Endothelial cell of umbilical vein (primary cell): ENCODE measurements around the gene CCDC170. TPM values are rescaled to one million over a fixed set of nuclear protein-coding genes. Genes with fewer than 3 reads are reported as not detected.

ENCODE experiments used
- BruUV-seq: library from RNA; stranded (reverse); fragments of 400-500 nt; replicated peaks from 2 replicates; lab custom pipeline; 2021; lab: Mats Ljungman, UMichigan
- CTCF ChIA-PET: fragments of 300-600, 350-600 bp; sonication (Branson Sonifier 250); formaldehyde crosslinking; loops from one replicate; lab custom pipeline; 2021; ENCODE audit warnings: antibody characterized with exemption, inconsistent platforms; lab: Charles Lee
- POLR2A ChIA-PET: fragments of 300-600, 350-600 bp; sonication (Branson Sonifier 250); formaldehyde crosslinking; loops from one replicate; lab custom pipeline; 2021; ENCODE audit warnings: antibody characterized with exemption, inconsistent platforms; lab: Charles Lee
- DNase-seq: peaks from one replicate; pipeline ENCODE4 v3.0.0-alpha.2; 2011; ENCODE audit warnings: low read depth, low spot score
- FAIRE-seq: peaks from 2 replicates; lab custom pipeline; 2011; peaks lifted over from hg19 to GRCh38; lab: Jason Lieb, UNC
- H2AFZ ChIP-seq: 2 replicates; pipeline ENCODE4 v1.6.0; 2012; ENCODE audit warnings: low read depth, low read length, control low read depth, inconsistent platforms
- H3K27ac ChIP-seq: 2 replicates; pipeline ENCODE4 v1.5.1; 2011; ENCODE audit warnings: low read depth, mild to moderate bottlenecking, control low read depth, low read length, moderate library complexity; ENCODE audit not compliant: insufficient read depth
- H3K27me3 ChIP-seq, 2 experiments: 2 replicates each; pipeline versions ENCODE4 v1.6.0 to v1.6.1; 2011; ENCODE audit warnings: low read length in 2 of 2, mixed read lengths in 1 of 2; ENCODE audit not compliant: control insufficient read depth in 2 of 2, insufficient read depth in 2 of 2
- H3K36me3 ChIP-seq, 2 experiments: 2 replicates in 1 of 2; 3 replicates in 1 of 2; pipeline ENCODE4 v1.5.1; 2011; ENCODE audit warnings: low read length in 2 of 2, mild to moderate bottlenecking in 1 of 2, moderate library complexity in 1 of 2; ENCODE audit not compliant: control insufficient read depth in 2 of 2, insufficient read depth in 2 of 2; ENCODE audit errors: extremely low read depth in 1 of 2
- H3K4me1 ChIP-seq: 3 replicates; pipeline ENCODE4 v1.5.1; 2011; ENCODE audit warnings: mild to moderate bottlenecking, low read length; ENCODE audit not compliant: control insufficient read depth, insufficient read depth; ENCODE audit errors: extremely low read depth
- H3K4me2 ChIP-seq: 2 replicates; pipeline ENCODE4 v1.6.1; 2011; ENCODE audit warnings: low read length, control low read depth, mixed read lengths; ENCODE audit not compliant: insufficient read depth
- H3K4me3 ChIP-seq, 3 experiments: fragments of 200-600 bp in 1 of 3; sonication (generic), shearing (Covaris generic) in 1 of 3; replicated peaks in 1 of 3; 2 replicates each; pipeline ENCODE4 v1.5.1; 2011 to 2016; ENCODE audit warnings: control low read depth in 3 of 3, low read length in 3 of 3, mild to moderate bottlenecking in 2 of 3, inconsistent platforms in 1 of 3, low read depth in 1 of 3, moderate library complexity in 1 of 3; ENCODE audit not compliant: insufficient read depth in 1 of 3
- H3K79me2 ChIP-seq: 2 replicates; pipeline ENCODE4 v1.6.0; 2012; ENCODE audit warnings: low read length, inconsistent platforms; ENCODE audit not compliant: control insufficient read depth, insufficient read depth
- H3K9ac ChIP-seq: replicated peaks from 2 replicates; pipeline ENCODE3; 2011; ENCODE audit warnings: low read length, control low read depth; ENCODE audit not compliant: insufficient read depth; ENCODE audit errors: extremely low read depth
- H3K9me1 ChIP-seq: replicated peaks from 3 replicates; pipeline ENCODE4 v1.6.0; 2011; ENCODE audit warnings: mild to moderate bottlenecking, low read length; ENCODE audit not compliant: control insufficient read depth, insufficient read depth; ENCODE audit errors: extremely low read depth
- H3K9me3 ChIP-seq: replicated peaks from 2 replicates; pipeline ENCODE4 v1.5.1; 2012; ENCODE audit warnings: low read length, inconsistent platforms; ENCODE audit not compliant: control insufficient read depth, insufficient read depth
- H4K20me1 ChIP-seq: replicated peaks from 2 replicates; pipeline ENCODE3; 2011; ENCODE audit warnings: mild to moderate bottlenecking, low read length; ENCODE audit not compliant: control insufficient read depth, insufficient read depth; ENCODE audit errors: extremely low read depth
- EZH2 ChIP-seq: IDR thresholded peaks from 2 replicates; pipeline ENCODE4 v1.6.1; 2012; ENCODE audit warnings: borderline replicate concordance, low read depth, mild to moderate bottlenecking, moderate library complexity, low read length, inconsistent platforms; ENCODE audit not compliant: severe bottlenecking
- FOS ChIP-seq: IDR thresholded peaks from 2 replicates; pipeline ENCODE4 v1.6.1; 2011; ENCODE audit warnings: mild to moderate bottlenecking, low read length, moderate library complexity, borderline replicate concordance; ENCODE audit not compliant: insufficient read depth
- GATA2 ChIP-seq: IDR thresholded peaks from 2 replicates; pipeline ENCODE4 v1.7.0; 2011; ENCODE audit warnings: low read depth, mild to moderate bottlenecking, moderate library complexity, mixed read lengths, low read length; ENCODE audit not compliant: insufficient read length, insufficient read depth
- JUN ChIP-seq: IDR thresholded peaks from 2 replicates; pipeline ENCODE4 v1.6.1; 2011; ENCODE audit warnings: borderline replicate concordance, low read depth; ENCODE audit not compliant: insufficient read length, insufficient read depth
- POLR2A ChIP-seq: IDR thresholded peaks from 2 replicates; pipeline ENCODE4 v1.6.1; 2012; ENCODE audit warnings: low read depth, mild to moderate bottlenecking, control low read depth, low read length
- POLR2AphosphoS5 ChIP-seq: IDR thresholded peaks from 2 replicates; pipeline ENCODE4 v1.6.1; 2012; ENCODE audit warnings: low read depth, mild to moderate bottlenecking, control low read depth, low read length, moderate library complexity; ENCODE audit not compliant: insufficient read depth
- dilution Hi-C: fragments of 300-500 bp; cut with MboI; formaldehyde crosslinking; loops from one replicate; pipeline ENCODE4 v1.15.0; 2019; ENCODE audit warnings: low sequenced_read_pairs; ENCODE audit not compliant: extremely low pct_ligation_motif_present
- intact Hi-C: fragments of 100-400 bp; cut with micrococcal nuclease; formaldehyde crosslinking; loops from one replicate; pipeline ENCODE4 v1.10.0; 2022
- polyA plus RNA-seq, 4 experiments: library from polyadenylated mRNA; depleted of rRNA in 3 of 4; stranded (reverse) in 3 of 4; unstranded in 1 of 4; fragments of >200 nt; gene quantifications; 2 replicates each; pipeline versions ENCODE4 v1.2.1 to v1.2.3, GENCODE V29; 2011 to 2012; ENCODE audit warnings: missing spikeins in 1 of 4
- total RNA-seq: library from RNA; stranded (reverse); gene quantifications from 2 replicates; pipeline ENCODE4 v1.2.3, GENCODE V29; 2021
- TF ChIP-seq, protein P1 (sequence below): IDR thresholded peaks from 2 replicates; pipeline ENCODE4 v1.6.1; 2011; ENCODE audit not compliant: insufficient read depth, insufficient read length
- TF ChIP-seq, protein P2 (sequence below), 2 donors: IDR thresholded peaks; 1 replicate in 1 of 2; 2 replicates in 1 of 2; pipeline ENCODE4 v1.5.1; 2011; ENCODE audit warnings: low read length in 2 of 2, mild to moderate bottlenecking in 2 of 2, moderate library complexity in 2 of 2, control low read depth in 1 of 2, inconsistent platforms in 1 of 2, low read depth in 1 of 2; ENCODE audit not compliant: insufficient read depth in 1 of 2; ENCODE audit errors: extremely low read depth in 1 of 2

CCDC170 gene
- total and polyA plus RNA-seq, 2 donors (not counting 3 experiments of a cell fraction or from before 2014, with no cell fraction given) = 0.07 to 0.21 TPM

DNA sequence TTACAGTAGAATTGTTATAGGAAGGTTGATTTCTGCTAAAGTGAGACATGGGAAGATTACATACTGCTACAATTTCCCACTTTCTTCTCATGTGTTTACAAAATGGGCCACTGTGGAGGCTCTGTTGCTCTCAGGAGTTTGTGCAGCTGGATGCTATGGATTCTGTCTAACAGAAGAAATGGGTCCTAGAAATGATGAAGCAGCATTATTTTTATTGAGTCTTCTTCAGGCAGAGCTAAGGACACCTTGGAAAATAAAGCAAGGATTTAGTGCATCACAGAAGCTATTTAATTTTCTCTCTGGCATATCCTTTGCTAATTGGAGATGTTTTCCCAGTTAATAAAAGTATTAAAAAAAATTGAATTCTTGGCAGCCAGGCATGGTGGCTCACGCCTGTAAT is 29.2 kb downstream of the CCDC170 start:
- ChIA-PET CTCF (no interaction called here), POLR2A (no interaction called here)
- H3K4me3 ChIP-seq = no peak overlapping the region
- no peak overlapping the region for H3K9ac ChIP-seq
- DNase-seq (no peak), FAIRE-seq (no peak)
- dilution Hi-C loops (no loop called here), intact Hi-C loops (no loop called here)
- H3K27me3 ChIP-seq = no peaks in the 10 kb centered on the region
- no peaks in the 10 kb centered on the region for H3K9me1 ChIP-seq
- TF ChIP-seq, protein P1, sequence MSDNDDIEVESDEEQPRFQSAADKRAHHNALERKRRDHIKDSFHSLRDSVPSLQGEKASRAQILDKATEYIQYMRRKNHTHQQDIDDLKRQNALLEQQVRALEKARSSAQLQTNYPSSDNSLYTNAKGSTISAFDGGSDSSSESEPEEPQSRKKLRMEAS = no peak
- TF ChIP-seq, protein P2, sequence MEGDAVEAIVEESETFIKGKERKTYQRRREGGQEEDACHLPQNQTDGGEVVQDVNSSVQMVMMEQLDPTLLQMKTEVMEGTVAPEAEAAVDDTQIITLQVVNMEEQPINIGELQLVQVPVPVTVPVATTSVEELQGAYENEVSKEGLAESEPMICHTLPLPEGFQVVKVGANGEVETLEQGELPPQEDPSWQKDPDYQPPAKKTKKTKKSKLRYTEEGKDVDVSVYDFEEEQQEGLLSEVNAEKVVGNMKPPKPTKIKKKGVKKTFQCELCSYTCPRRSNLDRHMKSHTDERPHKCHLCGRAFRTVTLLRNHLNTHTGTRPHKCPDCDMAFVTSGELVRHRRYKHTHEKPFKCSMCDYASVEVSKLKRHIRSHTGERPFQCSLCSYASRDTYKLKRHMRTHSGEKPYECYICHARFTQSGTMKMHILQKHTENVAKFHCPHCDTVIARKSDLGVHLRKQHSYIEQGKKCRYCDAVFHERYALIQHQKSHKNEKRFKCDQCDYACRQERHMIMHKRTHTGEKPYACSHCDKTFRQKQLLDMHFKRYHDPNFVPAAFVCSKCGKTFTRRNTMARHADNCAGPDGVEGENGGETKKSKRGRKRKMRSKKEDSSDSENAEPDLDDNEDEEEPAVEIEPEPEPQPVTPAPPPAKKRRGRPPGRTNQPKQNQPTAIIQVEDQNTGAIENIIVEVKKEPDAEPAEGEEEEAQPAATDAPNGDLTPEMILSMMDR (IDR thresholded peaks at IDR 0.05; ENCODE audit: extremely low read depth in 1 of 2, insufficient read depth in 1 of 2, low read depth in 1 of 2, low read length in 2 of 2) = no peak
- TF ChIP-seq JUN (no peak), GATA2 (no peak), POLR2AphosphoS5 (no peak), EZH2 (no peak), POLR2A (no peak), FOS (no peak)
- H3K4me1 ChIP-seq = no peaks in the 10 kb centered on the region
- H3K79me2 ChIP-seq = no peaks in the 10 kb centered on the region
- no peak overlapping the region for H3K4me2 ChIP-seq
- H3K27ac ChIP-seq = no peak overlapping the region
- no TSS peak for BruUV-seq
- H4K20me1 ChIP-seq = no peaks in the 10 kb centered on the region
- H3K9me3 ChIP-seq = no peaks in the 10 kb centered on the region
- H2AFZ ChIP-seq = no peak overlapping the region
- H3K36me3 ChIP-seq = no peaks in the 10 kb centered on the region
